ENCODE measurements around the gene THSD7A.

Gene THSD7A

DNA sequence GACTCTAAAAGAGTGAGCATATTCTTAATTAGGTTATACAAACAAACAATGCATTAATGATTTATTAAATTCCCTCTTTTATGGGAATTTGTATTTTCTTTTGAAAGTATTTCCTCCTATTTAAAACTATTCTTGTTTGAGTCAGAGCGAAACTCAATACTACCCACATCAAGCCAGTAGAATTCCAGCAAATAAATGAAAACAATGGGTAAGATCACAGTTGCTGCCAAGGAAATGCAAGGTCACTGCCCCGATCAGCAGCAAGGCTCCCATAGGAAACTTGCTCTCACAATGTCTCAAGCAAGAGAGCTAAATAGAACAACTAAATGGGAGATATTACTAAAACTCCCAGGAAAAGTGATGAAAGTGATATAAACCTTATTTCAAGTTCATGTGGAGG lies 206.3 kb downstream of the THSD7A start:
- TF ChIP-seq, protein P1, sequence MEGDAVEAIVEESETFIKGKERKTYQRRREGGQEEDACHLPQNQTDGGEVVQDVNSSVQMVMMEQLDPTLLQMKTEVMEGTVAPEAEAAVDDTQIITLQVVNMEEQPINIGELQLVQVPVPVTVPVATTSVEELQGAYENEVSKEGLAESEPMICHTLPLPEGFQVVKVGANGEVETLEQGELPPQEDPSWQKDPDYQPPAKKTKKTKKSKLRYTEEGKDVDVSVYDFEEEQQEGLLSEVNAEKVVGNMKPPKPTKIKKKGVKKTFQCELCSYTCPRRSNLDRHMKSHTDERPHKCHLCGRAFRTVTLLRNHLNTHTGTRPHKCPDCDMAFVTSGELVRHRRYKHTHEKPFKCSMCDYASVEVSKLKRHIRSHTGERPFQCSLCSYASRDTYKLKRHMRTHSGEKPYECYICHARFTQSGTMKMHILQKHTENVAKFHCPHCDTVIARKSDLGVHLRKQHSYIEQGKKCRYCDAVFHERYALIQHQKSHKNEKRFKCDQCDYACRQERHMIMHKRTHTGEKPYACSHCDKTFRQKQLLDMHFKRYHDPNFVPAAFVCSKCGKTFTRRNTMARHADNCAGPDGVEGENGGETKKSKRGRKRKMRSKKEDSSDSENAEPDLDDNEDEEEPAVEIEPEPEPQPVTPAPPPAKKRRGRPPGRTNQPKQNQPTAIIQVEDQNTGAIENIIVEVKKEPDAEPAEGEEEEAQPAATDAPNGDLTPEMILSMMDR (IDR thresholded peaks at IDR 0.05; ENCODE audit: low read depth, low read length) = no peak

DNA sequence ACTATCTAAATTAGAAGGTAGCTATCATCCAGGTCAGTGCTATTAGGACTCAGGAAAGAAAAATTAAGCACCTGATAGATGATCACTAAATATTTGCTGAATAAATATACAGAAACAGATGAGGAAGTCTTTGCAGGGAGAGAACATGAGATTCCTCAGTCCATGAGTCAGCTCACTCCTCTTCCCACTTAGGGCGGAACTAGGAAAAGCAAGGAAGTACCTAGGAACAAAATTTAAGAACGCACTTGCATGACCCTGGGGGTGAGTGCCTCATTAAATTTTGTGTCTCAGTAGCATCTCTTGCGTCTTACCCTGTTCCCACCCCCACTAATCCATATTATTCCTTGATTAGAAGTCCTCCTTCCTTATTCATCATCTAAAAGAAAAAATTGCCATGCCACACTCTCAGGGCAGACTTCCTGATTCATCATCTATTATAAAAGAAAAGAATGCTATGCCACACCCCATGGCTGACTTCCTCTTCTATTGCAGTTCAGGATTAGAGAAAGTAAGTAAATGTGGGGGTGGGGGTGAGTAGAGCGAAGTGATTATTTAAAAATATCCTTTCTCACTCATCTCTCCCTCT lies 208.8 kb downstream of the THSD7A start:
- no peak overlapping the region for H3K4me3 ChIP-seq (ENCODE audit: low read depth, low read length)
- TF ChIP-seq, protein P1 (IDR thresholded peaks at IDR 0.05; ENCODE audit: low read depth, low read length) = no peak

More for the DNA sequence above, 206.3 kb downstream of the THSD7A start:
- no peak overlapping the region for H3K4me3 ChIP-seq (ENCODE audit: low read depth, low read length)

DNA sequence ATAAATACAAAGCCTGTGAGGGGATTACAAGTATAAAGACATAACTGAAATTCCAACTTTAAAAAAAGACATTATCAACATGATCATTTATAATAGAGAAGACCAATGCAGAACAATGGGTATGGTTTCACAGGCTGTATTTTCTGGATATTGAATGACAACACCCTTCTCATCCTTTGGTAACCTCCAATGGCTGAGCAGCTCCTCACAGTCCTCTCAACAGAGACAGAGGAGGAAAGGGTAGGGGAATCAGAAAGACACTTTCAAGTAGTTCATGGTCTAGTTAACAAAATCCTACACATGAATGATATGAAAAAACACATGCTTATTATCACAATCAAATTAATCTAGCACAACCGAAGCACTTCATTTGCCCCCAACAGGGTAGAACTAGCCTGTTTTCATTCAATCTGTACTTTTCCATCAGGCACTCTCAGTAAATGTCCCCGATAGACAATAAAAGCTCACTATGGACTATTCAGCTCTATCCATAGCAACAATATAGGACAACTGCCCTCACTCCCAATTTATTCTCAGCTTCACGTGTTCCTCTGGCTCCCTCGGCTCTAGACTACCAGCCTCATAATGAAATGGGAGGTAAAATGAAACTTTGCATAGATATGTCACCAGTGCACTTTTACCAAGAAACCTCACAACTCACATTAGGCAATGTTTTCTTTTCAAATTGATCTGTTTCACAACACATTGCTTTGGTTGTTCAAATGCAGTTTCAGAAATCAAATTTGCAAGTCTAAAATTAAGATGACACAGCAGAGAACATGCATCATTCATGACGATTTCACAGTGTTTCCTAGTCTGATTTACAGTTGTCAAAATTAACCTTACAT lies 211.4 kb downstream of the THSD7A start:
- TF ChIP-seq, protein P1 (IDR thresholded peaks at IDR 0.05; ENCODE audit: low read depth, low read length) = no peak

DNA sequence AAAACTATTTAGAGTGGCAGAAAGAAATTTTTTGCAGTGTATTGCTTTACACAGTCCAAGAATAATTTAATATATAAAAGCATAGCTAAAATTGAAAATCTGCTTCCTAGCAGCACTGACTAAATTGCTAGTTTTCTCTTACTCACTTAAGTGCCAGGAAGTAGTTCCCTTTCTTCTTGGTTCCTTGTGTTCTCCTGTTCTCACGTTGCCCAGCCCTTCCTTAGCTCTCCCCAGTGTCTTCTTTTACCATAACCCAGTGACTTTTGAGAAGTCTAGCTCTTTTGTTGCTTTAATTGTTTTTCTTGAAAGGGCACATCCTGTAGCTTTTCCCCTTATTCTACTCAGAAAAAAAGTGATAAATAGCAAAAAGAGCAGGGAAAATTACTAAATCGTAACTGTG lies 215.5 kb downstream of the THSD7A start:
- TF ChIP-seq, protein P1 (IDR thresholded peaks at IDR 0.05; ENCODE audit: low read depth, low read length) = no peak
- no peak overlapping the region for H3K4me3 ChIP-seq (ENCODE audit: low read depth, low read length)

More for the DNA sequence above, 211.4 kb downstream of the THSD7A start:
- no peak overlapping the region for H3K4me3 ChIP-seq (ENCODE audit: low read depth, low read length)

DNA sequence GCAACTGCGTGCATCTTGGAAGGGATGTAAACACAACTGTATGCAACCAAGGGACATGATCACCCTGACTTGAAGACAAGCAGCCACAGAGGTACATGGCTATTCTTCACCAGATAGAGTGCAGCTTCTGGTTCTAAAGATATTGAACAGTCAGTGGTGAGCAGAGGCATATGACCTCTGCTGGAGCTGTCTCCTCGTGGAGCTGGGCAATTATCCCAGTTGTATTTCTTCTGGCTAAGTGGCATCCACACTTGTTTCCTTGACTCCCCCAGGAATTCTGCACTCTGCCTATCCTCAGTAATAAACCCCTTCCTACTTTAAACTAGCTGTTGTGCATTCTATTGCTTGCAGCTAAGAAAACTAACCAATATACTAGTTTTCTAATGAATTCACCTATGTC lies 216.8 kb downstream of the THSD7A start:
- H3K4me3 ChIP-seq (ENCODE audit: low read depth, low read length) = no peak overlapping the region
- TF ChIP-seq, protein P1 (IDR thresholded peaks at IDR 0.05; ENCODE audit: low read depth, low read length) = no peak

DNA sequence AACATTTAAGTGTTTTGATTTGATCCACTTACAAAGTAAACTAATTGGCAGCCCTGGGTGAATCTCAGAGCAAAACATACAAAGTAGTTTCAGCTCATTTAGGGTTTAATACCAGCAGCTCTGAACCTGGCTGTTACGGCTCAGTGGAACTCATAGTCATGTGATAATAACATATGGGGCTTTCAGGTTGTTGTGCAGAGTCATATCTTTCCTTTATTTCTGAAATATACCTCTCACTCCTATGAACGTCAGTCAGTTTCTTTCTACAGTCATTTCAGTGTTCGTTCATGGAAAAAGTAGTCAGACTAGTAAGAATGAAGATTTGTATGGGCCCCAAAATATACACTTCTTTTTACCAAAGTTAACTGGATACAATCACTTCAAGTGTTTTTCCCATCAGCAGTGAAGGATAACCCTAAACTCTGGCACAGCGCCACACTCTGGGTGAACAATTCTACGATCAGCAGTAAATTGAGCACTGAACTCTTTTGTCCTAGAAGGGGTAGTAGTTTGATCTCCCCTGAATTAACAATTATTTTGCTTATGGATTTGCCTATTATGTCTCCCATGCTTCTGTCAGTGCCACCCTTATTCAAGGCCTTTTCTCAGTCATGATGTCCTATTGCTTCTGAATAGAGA lies 218.6 kb downstream of the THSD7A start:
- H3K4me3 ChIP-seq (ENCODE audit: low read depth, low read length) = no peak overlapping the region
- TF ChIP-seq, protein P1 (IDR thresholded peaks at IDR 0.05; ENCODE audit: low read depth, low read length) = no peak

DNA sequence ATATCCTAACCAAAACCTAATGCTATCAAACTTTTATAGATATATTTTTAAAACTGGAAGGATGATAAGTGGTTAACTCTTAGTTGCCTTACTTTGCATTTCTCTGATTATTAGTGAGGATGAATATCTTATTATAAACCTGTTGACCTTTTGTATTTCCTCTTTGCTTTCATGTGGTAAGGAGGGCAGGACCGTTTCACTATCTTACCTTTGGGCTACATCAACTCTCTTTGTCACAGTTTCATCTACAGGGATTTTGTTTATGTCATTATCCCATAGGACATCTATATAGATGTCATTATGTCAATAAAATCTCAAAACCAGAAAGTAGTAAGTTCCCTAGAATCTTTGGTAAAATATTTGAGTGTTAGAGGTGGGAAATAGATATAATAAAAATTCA lies 219.3 kb downstream of the THSD7A start:
- H3K4me3 ChIP-seq (ENCODE audit: low read depth, low read length) = no peak overlapping the region

More for the DNA sequence above, 219.3 kb downstream of the THSD7A start:
- TF ChIP-seq, protein P1 (IDR thresholded peaks at IDR 0.05; ENCODE audit: low read depth, low read length) = no peak
